ENCODE measurements around the gene GADD45A.

DNA sequence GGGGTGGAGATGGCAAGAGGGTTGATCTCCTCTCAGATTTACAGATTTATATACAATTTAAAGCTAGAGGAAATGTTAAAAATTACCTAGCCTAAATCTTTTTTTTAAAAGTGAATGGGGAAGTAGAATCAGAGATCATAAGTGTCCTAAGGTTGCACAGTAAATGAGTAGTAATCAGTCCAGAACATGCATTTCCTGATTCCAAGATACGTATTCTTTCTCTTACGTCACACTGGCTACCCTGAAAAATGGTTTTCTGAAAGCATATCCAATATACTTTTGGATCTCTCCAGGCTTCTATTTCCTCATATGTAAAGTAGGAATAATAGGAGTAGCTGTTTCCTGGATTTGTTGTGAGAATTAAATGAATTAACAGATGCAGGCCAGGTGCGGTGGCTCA lies 11.7 kb downstream of the GADD45A start:
- TF ChIP-seq, protein P1, sequence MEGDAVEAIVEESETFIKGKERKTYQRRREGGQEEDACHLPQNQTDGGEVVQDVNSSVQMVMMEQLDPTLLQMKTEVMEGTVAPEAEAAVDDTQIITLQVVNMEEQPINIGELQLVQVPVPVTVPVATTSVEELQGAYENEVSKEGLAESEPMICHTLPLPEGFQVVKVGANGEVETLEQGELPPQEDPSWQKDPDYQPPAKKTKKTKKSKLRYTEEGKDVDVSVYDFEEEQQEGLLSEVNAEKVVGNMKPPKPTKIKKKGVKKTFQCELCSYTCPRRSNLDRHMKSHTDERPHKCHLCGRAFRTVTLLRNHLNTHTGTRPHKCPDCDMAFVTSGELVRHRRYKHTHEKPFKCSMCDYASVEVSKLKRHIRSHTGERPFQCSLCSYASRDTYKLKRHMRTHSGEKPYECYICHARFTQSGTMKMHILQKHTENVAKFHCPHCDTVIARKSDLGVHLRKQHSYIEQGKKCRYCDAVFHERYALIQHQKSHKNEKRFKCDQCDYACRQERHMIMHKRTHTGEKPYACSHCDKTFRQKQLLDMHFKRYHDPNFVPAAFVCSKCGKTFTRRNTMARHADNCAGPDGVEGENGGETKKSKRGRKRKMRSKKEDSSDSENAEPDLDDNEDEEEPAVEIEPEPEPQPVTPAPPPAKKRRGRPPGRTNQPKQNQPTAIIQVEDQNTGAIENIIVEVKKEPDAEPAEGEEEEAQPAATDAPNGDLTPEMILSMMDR (IDR thresholded peaks at IDR 0.05): no peak
- no peak for TF ChIP-seq POLR2A (IDR thresholded peaks at IDR 0.05)
- TF ChIP-seq POLR2AphosphoS5 (IDR thresholded peaks at IDR 0.05): no peak

Measured in sigmoid colon (tissue), 4 donors.